NT2/D1 (cell line): Measurements from ENCODE around the gene ERC2.

Source experiments
- SUZ12 ChIP-seq: IDR thresholded peaks from 2 replicates; pipeline ENCODE4 v1.6.1; 2011; ENCODE audit not compliant: insufficient read length, insufficient read depth; ENCODE audit errors: extremely low read depth
- ZNF274 ChIP-seq: IDR thresholded peaks from 2 replicates; pipeline ENCODE4 v1.6.1; 2011; ENCODE audit warnings: mild to moderate bottlenecking, low read depth, low read length

- TF ChIP-seq ZNF274 (no peak), SUZ12 (no peak)
Observed at GRCh38 chr3:55904716-55905115, 563.6 kb downstream of the ERC2 start.
